ENCODE results near the gene DNAJA4.

DNA sequence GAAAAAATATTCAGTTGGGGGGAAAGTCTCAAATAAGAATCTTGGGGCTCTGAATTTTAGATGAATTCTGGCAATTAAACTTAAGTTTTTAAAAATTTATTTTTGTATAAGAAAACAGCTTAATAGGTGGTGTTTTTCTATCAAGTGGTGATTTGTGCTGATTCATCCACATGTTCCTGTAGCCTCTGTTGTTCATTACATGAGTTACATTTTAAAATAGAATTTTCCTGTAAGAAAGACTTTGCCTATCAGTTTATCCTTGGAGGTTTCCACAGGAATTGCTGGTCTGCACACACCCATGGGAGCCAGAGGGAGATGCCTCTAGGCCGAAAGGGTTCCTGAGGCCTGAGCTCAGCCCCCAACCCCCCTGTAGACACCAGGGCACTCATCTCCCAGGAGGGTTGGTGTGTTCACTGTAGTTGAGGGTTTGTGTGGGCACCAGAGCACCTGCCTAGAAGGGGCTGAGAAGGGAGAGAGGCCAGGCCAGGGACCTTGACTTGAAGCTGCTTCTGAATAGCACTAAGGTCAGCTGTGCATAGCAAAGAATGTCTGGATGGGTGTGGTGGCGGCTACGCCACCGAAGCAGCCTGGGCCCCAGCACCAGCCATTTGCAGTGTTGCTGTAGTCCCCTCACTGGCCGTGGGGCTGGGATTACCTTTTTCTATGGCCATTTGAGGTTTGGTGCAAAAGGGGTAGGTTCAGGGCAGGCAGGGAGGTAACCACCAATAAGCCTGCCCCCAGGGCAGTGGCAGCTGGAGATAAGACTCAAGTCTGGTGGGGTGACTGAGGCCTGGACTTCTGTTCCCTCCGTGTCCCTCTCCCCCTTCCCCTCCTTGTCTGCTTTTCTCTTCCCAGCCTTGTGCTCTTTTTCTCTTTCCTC, 11.9 kb downstream of the DNAJA4 start:
- TF ChIP-seq POLR2A (IDR thresholded peaks at IDR 0.05) = no peak
- TF ChIP-seq, protein P1, sequence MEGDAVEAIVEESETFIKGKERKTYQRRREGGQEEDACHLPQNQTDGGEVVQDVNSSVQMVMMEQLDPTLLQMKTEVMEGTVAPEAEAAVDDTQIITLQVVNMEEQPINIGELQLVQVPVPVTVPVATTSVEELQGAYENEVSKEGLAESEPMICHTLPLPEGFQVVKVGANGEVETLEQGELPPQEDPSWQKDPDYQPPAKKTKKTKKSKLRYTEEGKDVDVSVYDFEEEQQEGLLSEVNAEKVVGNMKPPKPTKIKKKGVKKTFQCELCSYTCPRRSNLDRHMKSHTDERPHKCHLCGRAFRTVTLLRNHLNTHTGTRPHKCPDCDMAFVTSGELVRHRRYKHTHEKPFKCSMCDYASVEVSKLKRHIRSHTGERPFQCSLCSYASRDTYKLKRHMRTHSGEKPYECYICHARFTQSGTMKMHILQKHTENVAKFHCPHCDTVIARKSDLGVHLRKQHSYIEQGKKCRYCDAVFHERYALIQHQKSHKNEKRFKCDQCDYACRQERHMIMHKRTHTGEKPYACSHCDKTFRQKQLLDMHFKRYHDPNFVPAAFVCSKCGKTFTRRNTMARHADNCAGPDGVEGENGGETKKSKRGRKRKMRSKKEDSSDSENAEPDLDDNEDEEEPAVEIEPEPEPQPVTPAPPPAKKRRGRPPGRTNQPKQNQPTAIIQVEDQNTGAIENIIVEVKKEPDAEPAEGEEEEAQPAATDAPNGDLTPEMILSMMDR (IDR thresholded peaks at IDR 0.05) = no peak
